Type B pancreatic cell (in vitro differentiated cells): ENCODE data around the gene KCNAB3. TPM values are rescaled to one million over a fixed set of nuclear protein-coding genes. Genes with fewer than 3 reads are reported as not detected.
"Not testable (repeated sequence)": the region's sequence is repeated elsewhere in the genome, so short reads cannot be mapped to it uniquely, and the experiment has no call there.

ENCODE experiments used
- DNase-seq: peaks from one replicate; pipeline ENCODE4 v3.0.0; 2021; ENCODE audit warnings: mixed read lengths; ENCODE audit not compliant: unreplicated experiment; ENCODE audit errors: extremely low spot score
- H3K27ac Mint-ChIP-seq: 2 replicates; pipeline ENCODE4 v1.8.0; 2021; ENCODE audit warnings: mild to moderate bottlenecking, mixed read lengths
- H3K27me3 Mint-ChIP-seq: 2 replicates; pipeline ENCODE4 v1.8.0; 2021; ENCODE audit warnings: mixed read lengths
- H3K36me3 Mint-ChIP-seq: 2 replicates; pipeline ENCODE4 v1.8.0; 2021; ENCODE audit warnings: mixed read lengths
- H3K4me1 Mint-ChIP-seq: one replicate; pipeline ENCODE4 v1.8.0; 2021; ENCODE audit warnings: mixed read lengths; ENCODE audit not compliant: unreplicated experiment
- H3K4me3 Mint-ChIP-seq: 2 replicates; pipeline ENCODE4 v1.8.0; 2021; ENCODE audit warnings: mild to moderate bottlenecking, mixed read lengths
- H3K9me3 Mint-ChIP-seq: 2 replicates; pipeline ENCODE4 v1.8.0; 2021; ENCODE audit warnings: mixed read lengths
- total RNA-seq: library from RNA; stranded (reverse); gene quantifications from 2 replicates; pipeline ENCODE4 v1.2.1, GENCODE V29; 2021; ENCODE audit warnings: low replicate concordance
- TF ChIP-seq, protein P1 (sequence below): fragments of 200-600 bp; sonication (generic); conservative IDR thresholded peaks from 2 replicates; pipeline ENCODE4 v1.5.0; 2021; ENCODE audit warnings: antibody characterized with exemption, mild to moderate bottlenecking

KCNAB3 gene
- total RNA-seq, 1 donor from 2014 or later, result 9.9 TPM

DNA sequence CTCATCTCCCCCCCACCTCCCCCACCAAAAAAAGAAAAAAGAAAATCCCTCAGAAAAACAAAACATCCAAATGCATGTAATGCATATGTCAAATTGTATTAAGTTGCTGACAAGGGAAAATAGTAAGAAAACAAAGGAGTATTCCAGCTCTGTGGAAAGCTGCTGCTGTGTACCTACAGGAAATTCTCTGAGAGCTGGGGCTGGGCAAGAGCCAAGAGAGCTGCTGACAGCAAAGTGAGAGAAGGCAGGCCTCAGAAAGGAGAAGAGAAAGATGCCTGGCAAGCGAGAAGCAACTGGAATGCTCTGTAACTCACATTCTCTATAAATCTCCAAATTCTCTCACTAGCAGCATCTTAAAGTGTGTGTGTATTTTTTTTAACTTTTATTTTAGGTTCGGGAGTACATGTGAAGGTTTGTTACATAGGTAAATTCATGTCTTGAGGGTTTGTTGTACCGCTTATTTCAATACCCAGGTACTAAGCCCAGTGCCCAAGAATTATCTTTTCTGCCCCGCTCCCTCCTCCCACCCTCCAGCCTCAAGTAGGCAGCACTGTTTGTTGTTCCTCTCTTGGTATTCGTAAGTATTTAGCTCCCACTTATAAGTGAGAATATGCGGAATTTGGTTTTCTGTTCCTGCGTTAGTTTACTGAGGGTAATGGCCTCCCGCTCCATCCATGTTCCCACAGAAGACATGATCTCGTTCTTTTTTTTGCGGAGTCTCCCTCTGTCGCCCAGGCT, 26.7 kb upstream of the KCNAB3 start:
- Mint-ChIP-seq H3K9me3 (no peaks in the 10 kb centered on the region), H3K27me3 (peaks cover 9% of the 10 kb centered on the region), H3K27ac (no peak overlapping the region), H3K4me3 (no peak overlapping the region), H3K36me3 (no peaks in the 10 kb centered on the region), H3K4me1 (peaks cover 4% of the 10 kb centered on the region)
- TF ChIP-seq, protein P1, sequence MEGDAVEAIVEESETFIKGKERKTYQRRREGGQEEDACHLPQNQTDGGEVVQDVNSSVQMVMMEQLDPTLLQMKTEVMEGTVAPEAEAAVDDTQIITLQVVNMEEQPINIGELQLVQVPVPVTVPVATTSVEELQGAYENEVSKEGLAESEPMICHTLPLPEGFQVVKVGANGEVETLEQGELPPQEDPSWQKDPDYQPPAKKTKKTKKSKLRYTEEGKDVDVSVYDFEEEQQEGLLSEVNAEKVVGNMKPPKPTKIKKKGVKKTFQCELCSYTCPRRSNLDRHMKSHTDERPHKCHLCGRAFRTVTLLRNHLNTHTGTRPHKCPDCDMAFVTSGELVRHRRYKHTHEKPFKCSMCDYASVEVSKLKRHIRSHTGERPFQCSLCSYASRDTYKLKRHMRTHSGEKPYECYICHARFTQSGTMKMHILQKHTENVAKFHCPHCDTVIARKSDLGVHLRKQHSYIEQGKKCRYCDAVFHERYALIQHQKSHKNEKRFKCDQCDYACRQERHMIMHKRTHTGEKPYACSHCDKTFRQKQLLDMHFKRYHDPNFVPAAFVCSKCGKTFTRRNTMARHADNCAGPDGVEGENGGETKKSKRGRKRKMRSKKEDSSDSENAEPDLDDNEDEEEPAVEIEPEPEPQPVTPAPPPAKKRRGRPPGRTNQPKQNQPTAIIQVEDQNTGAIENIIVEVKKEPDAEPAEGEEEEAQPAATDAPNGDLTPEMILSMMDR, result no peak
- DNase-seq, result no peak

DNA sequence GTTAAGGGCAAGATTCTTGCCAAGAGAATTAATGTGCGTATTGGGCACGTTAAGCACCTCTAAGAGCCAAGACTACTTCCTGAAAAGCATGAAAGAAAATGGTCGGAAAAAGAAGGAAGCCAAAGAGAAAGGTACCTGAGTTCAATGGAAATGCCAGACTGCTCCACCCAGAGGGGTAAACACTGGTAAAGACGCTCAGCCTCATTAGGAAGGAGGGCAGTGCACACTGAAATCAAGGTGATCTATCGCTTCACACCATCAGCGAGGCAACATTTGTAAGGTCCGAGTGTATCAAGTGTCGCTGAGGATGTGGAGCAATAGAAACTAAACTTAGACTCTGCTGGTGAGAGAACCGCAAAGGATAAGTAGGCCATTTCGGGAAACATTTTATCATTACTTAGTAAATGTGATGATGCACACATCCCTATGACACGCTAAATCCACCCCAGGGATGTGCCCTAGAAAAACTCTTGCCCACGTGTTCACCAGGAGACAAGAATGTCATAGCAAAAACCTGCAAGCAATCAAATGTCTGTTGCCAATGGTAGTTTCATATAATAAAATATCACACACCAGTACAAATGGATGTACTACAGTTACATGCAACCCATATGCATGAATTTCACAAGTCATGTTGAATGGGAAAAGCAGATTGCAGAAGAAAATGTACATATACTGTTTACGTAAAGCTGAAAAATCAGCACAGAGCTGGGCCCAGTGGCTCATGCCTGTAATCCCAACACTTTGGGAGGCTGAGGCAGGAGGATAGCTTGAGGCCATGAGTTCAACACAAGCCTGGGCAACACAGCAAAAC, 26.0 kb upstream of the KCNAB3 start:
- H3K27ac Mint-ChIP-seq, result no peak overlapping the region
- H3K4me3 Mint-ChIP-seq, result no peak overlapping the region

DNA sequence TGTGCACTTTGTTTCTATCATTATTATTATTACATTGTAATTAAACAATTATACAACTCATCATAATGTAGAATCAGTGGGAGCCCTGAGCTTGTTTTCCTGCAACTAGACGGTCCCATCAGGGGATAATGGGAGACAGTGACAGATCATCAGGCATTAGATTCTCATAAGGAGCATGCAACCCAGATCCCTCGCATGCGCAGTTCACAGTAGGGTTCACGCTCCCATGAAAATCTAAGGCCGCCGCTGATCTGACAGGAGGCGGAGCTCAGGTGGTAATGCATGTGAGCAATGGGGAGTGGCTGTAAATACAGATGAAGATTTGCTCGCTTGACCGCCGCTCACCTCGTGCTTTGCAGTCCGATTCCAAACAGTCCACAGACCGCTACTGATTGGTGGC, 23.6 kb upstream of the KCNAB3 start:
- peaks cover 19% of the 10 kb centered on the region for H3K36me3 Mint-ChIP-seq

More for the DNA sequence above, 26.0 kb upstream of the KCNAB3 start:
- Mint-ChIP-seq H3K9me3 (no peaks in the 10 kb centered on the region), H3K4me1 (peaks cover 4% of the 10 kb centered on the region), H3K27me3 (peaks cover 3% of the 10 kb centered on the region), H3K36me3 (peaks cover under 1% of the 10 kb centered on the region)
- DNase-seq, result no peak
- TF ChIP-seq, protein P1, result no peak

DNA sequence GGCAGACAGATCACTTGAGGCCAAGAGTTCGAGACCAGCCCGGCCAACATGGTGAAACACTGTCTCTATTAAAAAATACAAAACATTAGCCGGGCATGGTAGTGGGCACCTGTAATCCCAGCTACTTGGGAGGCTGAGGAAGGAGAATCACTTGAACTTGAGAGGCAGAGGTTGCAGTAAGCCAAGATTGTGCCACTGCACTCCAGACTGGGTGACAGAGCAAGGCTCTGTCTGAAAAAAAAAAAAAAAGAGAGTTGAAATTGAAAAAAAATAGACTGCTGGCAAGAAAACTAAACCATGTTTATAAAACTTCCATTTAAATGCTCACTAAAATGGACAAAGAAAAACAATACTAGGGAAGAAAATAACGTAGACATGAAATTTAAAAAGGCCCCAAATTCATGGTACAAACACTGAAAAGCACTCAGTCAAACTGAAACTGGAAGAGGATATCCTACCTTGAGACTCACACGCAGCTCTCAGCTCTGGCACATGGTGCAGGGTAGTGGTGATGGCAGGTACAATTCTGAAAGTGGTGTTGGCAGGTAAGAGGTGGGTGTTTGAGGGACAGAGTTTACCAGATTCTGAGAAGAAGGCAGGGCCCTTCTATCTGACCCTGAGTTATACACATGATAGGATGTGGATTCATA, 21.6 kb upstream of the KCNAB3 start:
- Mint-ChIP-seq H3K4me1 (peaks cover 4% of the 10 kb centered on the region), H3K9me3 (no peaks in the 10 kb centered on the region)
- TF ChIP-seq, protein P1, result no peak

More for the DNA sequence above, 23.6 kb upstream of the KCNAB3 start:
- not testable (repeated sequence) for DNase-seq, H3K27me3 Mint-ChIP-seq, H3K27ac Mint-ChIP-seq, H3K4me3 Mint-ChIP-seq, H3K9me3 Mint-ChIP-seq, H3K4me1 Mint-ChIP-seq

DNA sequence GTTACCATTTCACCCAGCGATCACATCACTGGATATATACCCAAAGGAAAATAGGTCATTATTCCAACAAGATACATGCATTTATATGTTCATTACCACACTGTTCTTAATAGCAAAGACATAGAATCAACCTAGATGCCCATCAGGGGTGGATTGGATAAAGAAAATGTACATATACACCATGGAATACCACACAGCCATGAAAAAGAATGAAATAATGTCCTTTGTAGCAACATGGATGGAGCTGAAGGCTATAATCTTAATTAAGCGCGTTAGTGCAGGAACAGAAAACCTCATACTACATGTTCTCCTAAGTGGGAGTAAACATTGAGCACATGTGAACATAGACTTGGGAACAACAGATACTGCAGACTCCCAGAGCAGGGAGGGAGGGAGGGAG, 20.9 kb upstream of the KCNAB3 start:
- peaks cover 30% of the 10 kb centered on the region for H3K36me3 Mint-ChIP-seq
- no peak for DNase-seq
- peaks cover 4% of the 10 kb centered on the region for H3K4me1 Mint-ChIP-seq
- TF ChIP-seq, protein P1, result no peak
- no peak overlapping the region for H3K27ac Mint-ChIP-seq
- H3K4me3 Mint-ChIP-seq, result no peak overlapping the region
- no peaks in the 10 kb centered on the region for H3K9me3 Mint-ChIP-seq
- no peaks in the 10 kb centered on the region for H3K27me3 Mint-ChIP-seq

More for the DNA sequence above, 21.6 kb upstream of the KCNAB3 start:
- Mint-ChIP-seq H3K4me3 (no peak overlapping the region), H3K36me3 (peaks cover 26% of the 10 kb centered on the region), H3K27ac (no peak overlapping the region), H3K27me3 (no peaks in the 10 kb centered on the region)
- no peak for DNase-seq
